Panc1 (cell line): Measurements from ENCODE around the gene NT5E. TPM values are rescaled to one million over a fixed set of nuclear protein-coding genes. Genes with fewer than 3 reads are reported as not detected.

Experiments
- ATAC-seq: fragments of 200-7000 bp; cut with Tn5 transposase; 2 replicates; pipeline ENCODE4 v1.9.1; 2020; ENCODE audit warnings: mild to moderate bottlenecking, moderate library complexity
- BruUV-seq: library from RNA; stranded (reverse); fragments of 400-500 nt; replicated peaks from 2 replicates; lab custom pipeline; 2021; lab: Mats Ljungman, UMichigan
- CTCF ChIA-PET: fragments of 300-600 bp; sonication (Branson Sonifier 250); formaldehyde crosslinking; loops from one replicate; lab custom pipeline; 2022; ENCODE audit warnings: antibody characterized with exemption; lab: Charles Lee
- POLR2A ChIA-PET: fragments of 300-600 bp; sonication (Branson Sonifier 250); formaldehyde crosslinking; loops from one replicate; lab custom pipeline; 2022; ENCODE audit warnings: antibody characterized with exemption; lab: Charles Lee
- DNase-seq: peaks from one replicate; pipeline ENCODE4 v3.0.0-alpha.2; 2010; ENCODE audit warnings: low read depth, low spot score
- H3K27ac ChIP-seq: 2 replicates; pipeline ENCODE4 v1.5.1; 2011; ENCODE audit warnings: mild to moderate bottlenecking, low read length, inconsistent platforms
- H3K27me3 ChIP-seq: fragments of 200-500 bp; sonication (Bioruptor generic); 2 replicates; pipeline ENCODE4 v1.6.0; 2014; ENCODE audit warnings: low read length, inconsistent platforms; ENCODE audit not compliant: control insufficient read depth, insufficient read depth
- H3K36me3 ChIP-seq: fragments of 200-500 bp; sonication (Bioruptor generic); 2 replicates; pipeline ENCODE4 v1.5.1; 2014; ENCODE audit warnings: inconsistent platforms, mild to moderate bottlenecking, low read length, moderate library complexity; ENCODE audit not compliant: control insufficient read depth, insufficient read depth
- H3K4me1 ChIP-seq: 2 replicates; pipeline ENCODE4 v1.5.1; 2011; ENCODE audit warnings: inconsistent platforms, mild to moderate bottlenecking, low read length, moderate library complexity; ENCODE audit not compliant: control insufficient read depth, insufficient read depth
- H3K4me3 ChIP-seq, 2 experiments: 2 replicates each; pipeline ENCODE4 v1.5.1; 2011 to 2012; ENCODE audit warnings: low read depth in 2 of 2, low read length in 2 of 2, mild to moderate bottlenecking in 2 of 2, inconsistent platforms in 1 of 2, moderate library complexity in 1 of 2
- H3K9me3 ChIP-seq: fragments of 200-500 bp; sonication (Bioruptor generic); 2 replicates; pipeline ENCODE4 v1.5.1; 2014; ENCODE audit warnings: low read depth, mild to moderate bottlenecking, inconsistent platforms, low read length, moderate library complexity; ENCODE audit not compliant: control insufficient read depth, insufficient read depth
- CTCF ChIP-seq: fragments of 450-650 bp; IDR thresholded peaks from 2 replicates; pipeline ENCODE4 v1.5.1; 2017; ENCODE audit warnings: mild to moderate bottlenecking
- POLR2AphosphoS5 ChIP-seq: IDR thresholded peaks from 2 replicates; pipeline ENCODE4 v1.6.1; 2012; ENCODE audit warnings: mild to moderate bottlenecking, low read depth, low read length, moderate library complexity
- REST ChIP-seq, 2 experiments: IDR thresholded peaks; 2 replicates each; pipeline ENCODE4 v1.6.1; 2011 to 2012; ENCODE audit warnings: low read depth in 2 of 2, control low read depth in 1 of 2, low read length in 1 of 2, mild to moderate bottlenecking in 1 of 2, moderate library complexity in 1 of 2; ENCODE audit not compliant: insufficient read depth in 1 of 2
- SIN3A ChIP-seq: IDR thresholded peaks from 2 replicates; pipeline ENCODE4 v1.6.1; 2012; ENCODE audit warnings: low read depth, mild to moderate bottlenecking, low read length, moderate library complexity, borderline replicate concordance; ENCODE audit not compliant: insufficient read depth
- TCF7L2 ChIP-seq: IDR thresholded peaks from 2 replicates; pipeline ENCODE4 v1.6.1; 2011; ENCODE audit warnings: mild to moderate bottlenecking, low read depth, low read length, inconsistent platforms
- in situ Hi-C: cut with HindIII; loops from 2 replicates; pipeline ENCODE4 v1.10.0; 2016; ENCODE audit warnings: low sequenced_read_pairs, low pct_unique_long_range_greater_than_20kb
- intact Hi-C: fragments of 100-400 bp; cut with micrococcal nuclease; formaldehyde crosslinking; loops from one replicate; pipeline ENCODE4 v1.10.0; 2022; ENCODE audit not compliant: unreplicated experiment
- total RNA-seq: library from RNA; stranded (reverse); gene quantifications from one replicate; pipeline ENCODE4 v1.2.1, GENCODE V29; 2021; ENCODE audit not compliant: unreplicated experiment

NT5E gene
- total RNA-seq, 1 experiment from 2014 or later, result 58.4 TPM

GRCh38 chr6:85436939-85437495, 12.9 kb upstream of the NT5E start:
- BruUV-seq, result no TSS peak
- no peak for DNase-seq
- no peaks in the 10 kb centered on the region for H3K4me1 ChIP-seq
- in situ Hi-C loops (no loop called here), intact Hi-C loops (no loop called here)
- no peaks in the 10 kb centered on the region for H3K27me3 ChIP-seq
- ChIA-PET CTCF (no interaction called here), POLR2A (no interaction called here)
- TF ChIP-seq POLR2AphosphoS5, result no peak
- TF ChIP-seq REST (IDR thresholded peaks at IDR 0.05; ENCODE audit: insufficient read depth in 1 of 2, low read depth in 2 of 2, low read length in 1 of 2), result no peak
- no peak for TF ChIP-seq CTCF
- TF ChIP-seq SIN3A, result no peak
- TF ChIP-seq TCF7L2, result no peak
- no peaks in the 10 kb centered on the region for H3K36me3 ChIP-seq
- no peak for ATAC-seq
- H3K4me3 ChIP-seq, result no peak overlapping the region
- H3K27ac ChIP-seq, result no peak overlapping the region
- H3K9me3 ChIP-seq, result peaks cover 4% of the 10 kb centered on the region; the same call in 1 of the 2 replicates

GRCh38 chr6:85443349-85444117, 6.3 kb upstream of the NT5E start:
- BruUV-seq, result no TSS peak
- POLR2A ChIA-PET, result interaction anchor here (0.7 kb wide), 1 partner anchor 14 kb away, joined by 4 read pairs; no protein-coding TSS in a partner anchor
- peaks cover 4% of the 10 kb centered on the region; the same call in 1 of the 2 replicates for H3K9me3 ChIP-seq
- ATAC-seq, result no peak
- CTCF ChIA-PET, result no interaction called here
- in situ Hi-C loops, result no loop called here
- intact Hi-C loops, result no loop called here
- no peak overlapping the region for H3K27ac ChIP-seq
- TF ChIP-seq TCF7L2 (no peak), POLR2AphosphoS5 (no peak), CTCF (no peak)
- H3K4me1 ChIP-seq, result peaks cover 10% of the 10 kb centered on the region
- no peaks in the 10 kb centered on the region for H3K27me3 ChIP-seq
- no peak for DNase-seq
- no peak overlapping the region for H3K4me3 ChIP-seq
- no peaks in the 10 kb centered on the region for H3K36me3 ChIP-seq
